Right atrium auricular region (tissue), 2 donors: ENCODE measurements around the gene TSPAN3. TPM values are rescaled to one million over a fixed set of nuclear protein-coding genes. Genes with fewer than 3 reads are reported as not detected.

Source experiments
- DNase-seq: peaks from one replicate; pipeline ENCODE4 v3.0.0-alpha.2; 2019; ENCODE audit warnings: low spot score
- H3K27ac ChIP-seq, 2 donors: fragments of 200-600 bp; sonication (generic); 1 replicate in 1 of 2; 2 replicates in 1 of 2; pipeline ENCODE4 v1.5.1; 2016 to 2019
- H3K27me3 ChIP-seq, 2 donors: fragments of 200-600 bp; sonication (generic); one replicate each; pipeline versions ENCODE4 v1.5.1 to v1.6.0; 2017 to 2019
- H3K36me3 ChIP-seq: fragments of 200-600 bp; sonication (generic); one replicate; pipeline ENCODE4 v1.5.1; 2016
- H3K4me1 ChIP-seq, 2 donors: fragments of 200-600 bp; sonication (generic); one replicate each; pipeline versions ENCODE4 v1.5.1 to v1.6.0; 2017 to 2019
- H3K4me3 ChIP-seq, 2 donors: fragments of 200-600 bp; sonication (generic); 1 replicate in 1 of 2; 2 replicates in 1 of 2; pipeline ENCODE4 v1.5.1; 2017 to 2019; ENCODE audit warnings: mild to moderate bottlenecking in 1 of 2, moderate library complexity in 1 of 2
- H3K9me3 ChIP-seq, 2 donors: fragments of 200-600 bp; sonication (generic); one replicate each; pipeline ENCODE4 v1.5.1; 2019
- CTCF ChIP-seq, 2 donors: fragments of 200-600 bp; sonication (generic); IDR thresholded peaks; one replicate each; pipeline ENCODE4 v1.5.1; 2019; ENCODE audit warnings: antibody characterized with exemption in 2 of 2
- total RNA-seq, 2 donors: library from RNA; depleted of rRNA; stranded (reverse); fragments of >200 nt; gene quantifications; one replicate each; pipeline ENCODE4 v1.1.0, GENCODE V29; 2016

Gene TSPAN3
- total RNA-seq, 2 donors from 2014 or later: 191 to 361 TPM

- Histone ChIP-seq H3K4me1 (peaks cover 0 to 21% of the 10 kb centered on the region in 2 donors), H3K4me3 (no peak overlapping the region), H3K9me3 (no peaks in the 10 kb centered on the region), H3K36me3 (no peaks in the 10 kb centered on the region), H3K27ac (no peak overlapping the region), H3K27me3 (no peaks in the 10 kb centered on the region)
- TF ChIP-seq CTCF (IDR thresholded peaks at IDR 0.05): no peak
- no peak for DNase-seq
Observed at GRCh38 chr15:77016321-77016695, 54.6 kb downstream of the TSPAN3 start.

- no peaks in the 10 kb centered on the region for H3K9me3 ChIP-seq
- TF ChIP-seq CTCF (IDR thresholded peaks at IDR 0.05): no peak
- no peak overlapping the region for H3K4me3 ChIP-seq
- no peak overlapping the region for H3K27ac ChIP-seq
- no peaks in the 10 kb centered on the region for H3K36me3 ChIP-seq
- no peak for DNase-seq
- H3K4me1 ChIP-seq: peaks cover 0 to 17% of the 10 kb centered on the region in 2 donors
- H3K27me3 ChIP-seq: no peaks in the 10 kb centered on the region
Observed at GRCh38 chr15:77015646-77016320, 55.1 kb downstream of the TSPAN3 start.

- Histone ChIP-seq H3K9me3 (no peaks in the 10 kb centered on the region), H3K4me1 (peaks cover 0 to 16% of the 10 kb centered on the region in 2 donors), H3K36me3 (no peaks in the 10 kb centered on the region), H3K27me3 (no peaks in the 10 kb centered on the region), H3K27ac (no peak overlapping the region), H3K4me3 (no peak overlapping the region)
- no peak for TF ChIP-seq CTCF (IDR thresholded peaks at IDR 0.05)
- DNase-seq: no peak
Observed at GRCh38 chr15:77014132-77015081, 56.5 kb downstream of the TSPAN3 start.

GRCh38 chr15:77013776-77014131, 57.2 kb downstream of the TSPAN3 start:
- no peak overlapping the region for H3K27ac ChIP-seq
- no peaks in the 10 kb centered on the region for H3K9me3 ChIP-seq
- peaks cover 0 to 16% of the 10 kb centered on the region in 2 donors for H3K4me1 ChIP-seq
- no peak for DNase-seq
- no peak for TF ChIP-seq CTCF (IDR thresholded peaks at IDR 0.05)
- no peaks in the 10 kb centered on the region for H3K27me3 ChIP-seq
- no peaks in the 10 kb centered on the region for H3K36me3 ChIP-seq
- no peak overlapping the region for H3K4me3 ChIP-seq

- no peaks in the 10 kb centered on the region for H3K36me3 ChIP-seq
- no peak overlapping the region for H3K4me3 ChIP-seq
- no peak for TF ChIP-seq CTCF (IDR thresholded peaks at IDR 0.05)
- H3K27ac ChIP-seq: no peak overlapping the region
- peaks cover 0 to 16% of the 10 kb centered on the region in 2 donors for H3K4me1 ChIP-seq
- H3K27me3 ChIP-seq: no peaks in the 10 kb centered on the region
- no peak for DNase-seq
- no peaks in the 10 kb centered on the region for H3K9me3 ChIP-seq
Observed at GRCh38 chr15:77012868-77013267, 58.0 kb downstream of the TSPAN3 start.
